HG03139 (cell line): ENCODE results near the gene MCTP2.

Source experiments
- ATAC-seq: cut with Tn5 transposase; IDR thresholded peaks from one replicate; pipeline ENCODE4 v1.9.1; 2021; ENCODE audit not compliant: unreplicated experiment

The MCTP2 gene

GRCh38 chr15:94385441-94385840 lies 154.1 kb downstream of the MCTP2 start:
- no peak for ATAC-seq

- ATAC-seq, result no peak
Observed at GRCh38 chr15:94386351-94386750, 155.0 kb downstream of the MCTP2 start.

- no peak for ATAC-seq
Observed at GRCh38 chr15:94387442-94387841, 156.1 kb downstream of the MCTP2 start.

DNA sequence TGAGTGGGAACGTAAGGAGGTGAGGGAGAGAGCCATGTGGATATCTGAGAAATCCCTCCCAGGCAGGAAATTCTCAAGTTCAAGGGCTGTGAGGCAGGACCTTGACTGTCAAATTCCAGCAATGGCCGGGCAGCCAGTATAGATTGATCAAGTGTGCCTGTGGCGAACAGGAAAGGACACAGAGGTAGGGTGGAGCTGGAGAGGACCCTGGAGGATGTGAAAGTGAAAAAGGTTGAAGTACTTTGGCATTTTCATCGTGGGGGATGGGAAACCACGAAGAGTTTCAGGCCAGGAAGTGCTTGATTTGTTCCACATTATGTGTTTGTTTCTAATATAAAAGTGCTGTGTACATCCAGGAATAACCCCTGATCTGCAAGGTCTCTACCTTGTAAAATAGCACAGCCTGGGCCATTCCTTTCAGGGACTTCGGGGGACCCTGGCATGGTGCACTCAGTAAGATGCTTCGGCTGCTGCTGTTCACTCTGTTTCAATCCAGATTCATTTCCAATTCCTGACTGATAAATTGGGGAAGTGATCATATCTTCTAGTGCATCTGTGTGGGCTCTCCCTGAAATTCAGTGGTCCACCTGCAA lies 156.6 kb downstream of the MCTP2 start:
- peak; percentile 70 for ATAC-seq

- ATAC-seq, result no peak
Observed at GRCh38 chr15:94395640-94396039, 164.3 kb downstream of the MCTP2 start.

DNA sequence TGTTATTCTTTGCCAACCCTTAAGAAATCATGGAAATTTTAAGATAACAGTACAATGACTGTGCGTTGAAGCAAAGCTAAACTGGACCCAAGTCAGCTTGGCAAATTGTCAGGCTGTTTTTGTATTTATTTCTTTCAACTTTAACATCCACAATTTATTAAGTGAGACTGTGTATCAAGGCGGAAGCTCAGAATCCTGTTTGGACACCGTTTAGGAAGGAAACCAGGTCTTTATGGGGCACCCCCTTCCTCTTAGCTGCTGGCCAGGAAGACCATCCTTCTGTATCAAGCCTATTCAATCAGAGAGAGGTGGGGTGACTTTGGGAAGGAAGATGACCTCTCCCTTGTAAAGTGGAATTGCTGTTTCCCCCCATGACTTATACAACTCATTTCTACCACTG lies 166.0 kb downstream of the MCTP2 start:
- no peak for ATAC-seq

DNA sequence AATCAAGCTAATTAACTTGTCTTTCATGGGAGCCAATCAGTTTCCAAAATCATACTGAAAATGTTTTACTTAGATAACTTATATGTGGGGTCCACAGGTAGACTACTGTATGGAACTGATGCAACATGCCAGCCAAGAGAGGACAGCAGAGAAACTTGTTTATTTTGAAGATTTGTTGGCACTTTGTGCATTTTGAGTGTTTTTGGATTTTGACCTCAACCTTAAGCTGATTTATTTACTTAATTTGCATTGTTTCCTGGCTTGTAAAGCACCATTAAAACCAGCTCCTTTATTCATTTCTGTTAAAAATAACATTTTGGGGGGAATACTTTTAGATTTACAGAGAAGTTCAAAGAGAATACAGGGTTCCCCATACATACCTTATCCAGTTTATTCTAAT lies 166.6 kb downstream of the MCTP2 start:
- no peak for ATAC-seq

DNA sequence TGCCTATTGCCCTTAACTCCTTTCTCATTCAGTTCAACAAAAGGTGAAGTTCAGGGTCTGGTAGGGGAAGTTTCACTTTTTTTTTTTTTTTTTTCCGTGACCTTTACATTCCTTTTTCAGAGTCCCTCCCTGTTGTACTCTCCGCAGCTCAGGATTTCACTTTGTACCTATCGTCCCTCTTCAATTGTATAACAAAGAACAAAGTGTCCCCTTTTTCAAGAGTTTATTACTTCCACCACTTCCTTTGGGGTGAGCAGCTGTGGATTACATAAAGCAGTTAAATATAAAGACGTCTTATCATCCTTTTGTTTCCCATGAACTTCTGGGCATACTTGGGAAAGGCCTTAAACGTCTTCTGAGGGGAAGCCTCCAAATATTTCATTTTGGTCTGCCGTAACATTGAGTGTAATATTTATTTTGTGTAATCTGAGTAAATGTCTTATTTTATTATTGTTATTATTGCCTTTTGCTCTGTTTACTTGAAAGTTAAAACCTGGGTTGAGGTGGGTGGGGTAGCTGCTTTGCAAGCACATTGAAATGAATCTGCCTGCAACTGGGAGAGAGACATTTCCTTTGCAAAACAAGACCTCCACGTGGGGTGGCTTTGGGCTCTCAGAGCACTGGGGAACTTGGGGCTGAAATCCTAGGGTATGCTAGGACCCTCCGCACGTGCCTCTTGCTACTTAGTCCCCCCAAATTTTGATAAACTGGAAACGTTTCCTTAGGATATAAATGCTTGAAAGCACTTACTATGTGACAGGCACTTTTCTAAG lies 169.4 kb downstream of the MCTP2 start:
- no peak for ATAC-seq

DNA sequence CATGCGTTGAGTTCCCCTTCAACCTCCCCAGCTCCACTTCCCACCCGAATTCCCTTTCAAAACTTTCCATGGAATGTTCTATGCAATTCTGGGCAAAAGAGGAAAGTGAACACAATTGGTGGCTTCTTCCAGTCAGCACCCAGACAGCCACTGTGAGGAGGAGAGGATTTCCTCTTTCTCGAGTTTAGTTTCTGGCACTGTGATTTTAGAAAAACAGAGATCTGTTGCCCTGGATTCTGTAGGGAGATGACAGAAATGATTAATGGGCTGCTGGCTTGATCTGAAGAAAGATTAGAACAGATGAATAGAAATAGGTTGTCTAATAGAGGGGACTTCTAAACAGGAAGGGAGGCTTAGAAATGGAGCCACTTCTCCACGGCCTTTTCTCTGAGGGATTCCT lies 172.0 kb downstream of the MCTP2 start:
- ATAC-seq, result no peak

- no peak for ATAC-seq
Observed at GRCh38 chr15:94404733-94405283, 173.4 kb downstream of the MCTP2 start.

DNA sequence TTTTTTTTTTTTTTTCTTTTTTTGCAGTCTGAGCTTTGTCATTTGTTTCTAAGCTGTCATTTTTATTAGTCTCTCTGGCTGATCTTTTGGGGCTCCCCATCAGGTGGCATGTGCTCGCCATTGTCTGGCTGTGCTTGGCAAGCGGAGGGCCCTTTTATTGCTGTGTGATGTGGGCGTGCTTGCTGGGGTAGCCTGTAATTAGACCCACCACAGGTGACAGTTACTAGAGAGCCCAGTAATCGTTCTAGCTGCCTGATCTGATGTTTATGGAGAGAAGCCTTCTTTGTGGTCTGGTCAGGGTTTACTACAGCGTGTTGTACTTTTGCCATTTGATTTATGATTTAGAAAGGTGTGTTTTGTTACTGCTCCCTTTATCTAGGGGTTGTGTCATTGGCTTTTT lies 179.9 kb downstream of the MCTP2 start:
- no peak for ATAC-seq

- ATAC-seq, result no peak
Observed at GRCh38 chr15:94411846-94412245, 180.5 kb downstream of the MCTP2 start.

- ATAC-seq, result peak; percentile 60
Observed at GRCh38 chr15:94412979-94413746, 181.8 kb downstream of the MCTP2 start.

GRCh38 chr15:94414916-94415315 lies 183.6 kb downstream of the MCTP2 start:
- ATAC-seq, result no peak

DNA sequence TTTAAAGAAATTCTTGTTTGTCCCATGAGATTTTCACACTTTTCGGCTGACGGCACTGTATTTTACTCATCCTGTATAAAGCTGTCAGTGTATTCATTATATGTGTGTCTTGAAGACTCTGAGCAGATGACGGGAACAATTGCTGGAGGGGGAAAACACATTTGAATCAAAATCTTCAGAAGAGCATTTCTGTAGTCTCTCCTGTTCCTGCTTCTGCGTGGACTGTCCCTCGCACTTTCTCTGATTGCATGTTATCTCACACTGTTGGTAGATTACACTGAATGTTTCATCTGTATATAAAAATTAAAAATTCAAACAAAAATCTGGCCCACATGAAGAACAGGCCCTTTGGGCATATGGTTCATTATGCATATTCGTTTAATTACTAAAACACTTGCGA lies 184.9 kb downstream of the MCTP2 start:
- ATAC-seq, result no peak

GRCh38 chr15:94416820-94417219 lies 185.5 kb downstream of the MCTP2 start:
- ATAC-seq, result no peak

GRCh38 chr15:94417501-94418293 lies 186.3 kb downstream of the MCTP2 start:
- no peak for ATAC-seq

DNA sequence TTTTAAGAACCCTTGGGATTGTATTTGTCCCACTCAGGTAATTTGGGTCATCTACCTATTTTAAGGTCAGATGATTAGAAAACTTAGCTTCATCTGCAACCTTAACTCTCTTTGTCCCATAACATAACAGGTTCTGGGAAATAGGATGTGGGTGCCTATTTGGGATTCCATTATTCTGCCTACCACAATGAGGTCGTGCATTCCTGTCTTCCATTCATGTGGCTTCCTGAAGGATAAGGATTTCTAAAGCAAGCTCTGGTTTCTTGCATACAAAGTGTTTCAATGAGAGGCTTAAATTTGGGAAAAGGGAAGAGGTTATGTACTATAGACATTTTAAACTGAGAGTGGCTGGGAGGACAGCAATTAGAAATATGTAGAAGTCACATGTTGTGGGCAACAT lies 190.3 kb downstream of the MCTP2 start:
- ATAC-seq, result no peak

DNA sequence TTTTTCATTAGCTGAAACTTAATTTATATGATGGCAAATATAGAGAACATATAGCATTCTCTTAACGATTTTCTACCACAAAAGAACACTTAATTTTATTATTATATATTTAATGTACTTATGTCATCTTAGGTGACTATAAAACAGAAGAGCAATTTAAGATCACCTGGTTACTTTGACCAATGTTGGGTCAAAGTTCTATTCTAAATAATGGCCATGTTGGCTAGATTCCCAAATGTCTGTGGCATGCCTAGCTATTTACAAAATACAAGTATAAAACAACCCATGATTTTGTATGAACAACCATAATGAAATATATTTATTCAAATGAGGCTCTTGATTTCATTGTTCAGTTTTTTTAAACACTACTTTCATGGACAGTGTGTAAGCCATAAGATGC lies 200.9 kb downstream of the MCTP2 start:
- no peak for ATAC-seq

DNA sequence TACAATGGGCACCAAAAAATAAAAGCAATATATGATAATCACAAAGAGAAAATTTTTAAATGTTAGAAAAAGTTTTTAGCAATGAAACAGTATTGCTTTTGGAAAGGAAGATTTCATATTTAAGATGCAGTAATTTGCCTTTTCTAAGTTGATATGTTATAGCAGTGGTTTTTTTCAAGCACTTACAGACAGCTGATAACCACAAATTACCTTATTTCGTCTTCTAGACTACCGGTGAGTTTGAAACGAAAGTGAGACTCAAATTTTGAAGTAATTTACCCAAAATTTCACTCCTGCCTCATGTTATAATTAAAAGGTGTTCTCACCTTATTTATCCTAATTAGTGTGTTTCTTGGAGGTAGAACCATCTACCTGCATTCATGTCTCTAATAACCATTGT lies 207.8 kb downstream of the MCTP2 start:
- no peak for ATAC-seq

- no peak for ATAC-seq
Observed at GRCh38 chr15:94441760-94442159, 210.4 kb downstream of the MCTP2 start.
